OCI-LY3 (cell line): Measurements from ENCODE around the gene TFRC.

Source experiments
- H2AFZ ChIP-seq: fragments of 200-600, 300-600 bp; shearing (Covaris generic); 2 replicates; pipeline ENCODE4 v1.6.0; 2014; ENCODE audit warnings: antibody characterized with exemption, low read depth, low read length
- H3K27ac ChIP-seq: fragments of 200-600, 300-600 bp; sonication (generic); 2 replicates; pipeline ENCODE4 v1.5.1; 2014; ENCODE audit warnings: mild to moderate bottlenecking, low read length, moderate library complexity, mixed read lengths
- H3K27me3 ChIP-seq: fragments of 200-600, 300-600 bp; sonication (generic); 2 replicates; pipeline ENCODE4 v1.6.1; 2014; ENCODE audit warnings: low read depth, low read length, mixed read lengths
- H3K36me3 ChIP-seq: fragments of 200-600, 300-600 bp; sonication (generic); replicated peaks from 2 replicates; pipeline ENCODE3; 2014; ENCODE audit warnings: low read depth, low read length, mixed read lengths
- H3K4me1 ChIP-seq: fragments of 300-600, 200-600 bp; sonication (generic); 2 replicates; pipeline ENCODE4 v1.6.1; 2014; ENCODE audit warnings: low read length, mixed read lengths
- H3K4me2 ChIP-seq: fragments of 200-600, 300-600 bp; sonication (generic); 2 replicates; pipeline ENCODE4 v1.6.1; 2014; ENCODE audit warnings: low read length, mixed read lengths
- H3K4me3 ChIP-seq: fragments of 300-600, 200-600 bp; sonication (generic); 2 replicates; pipeline ENCODE4 v1.5.1; 2014; ENCODE audit warnings: antibody characterized with exemption, mild to moderate bottlenecking, low read length, moderate library complexity
- H3K79me2 ChIP-seq: fragments of 300-600, 200-600 bp; shearing (Covaris generic); 2 replicates; pipeline ENCODE4 v1.6.1; 2014; ENCODE audit warnings: mild to moderate bottlenecking, low read length, mixed read lengths
- H3K9ac ChIP-seq: fragments of 300-600, 200-600 bp; shearing (Covaris generic); 2 replicates; pipeline ENCODE4 v1.6.0; 2014; ENCODE audit warnings: mild to moderate bottlenecking, low read length, moderate library complexity
- H3K9me3 ChIP-seq: fragments of 200-600, 300-600 bp; shearing (Covaris generic); 2 replicates; pipeline ENCODE4 v1.6.1; 2014; ENCODE audit warnings: low read length, mixed read lengths; ENCODE audit not compliant: insufficient read depth
- H4K20me1 ChIP-seq: fragments of 200-600, 300-600 bp; sonication (generic); 2 replicates; pipeline ENCODE4 v1.6.1; 2016; ENCODE audit warnings: low read length, mixed read lengths; ENCODE audit not compliant: insufficient read depth
- CTCF ChIP-seq: fragments of 200-600, 300-600 bp; sonication (generic); IDR thresholded peaks from 2 replicates; pipeline ENCODE4 v1.5.1; 2014; ENCODE audit warnings: antibody characterized with exemption, low read length, low read depth
- EZH2phosphoT487 ChIP-seq: fragments of 200-600 bp; shearing (Covaris generic); IDR thresholded peaks from 2 replicates; pipeline ENCODE4 v1.6.1; 2018; ENCODE audit warnings: antibody characterized with exemption, mixed run types, low read depth

Gene TFRC

GRCh38 chr3:196081834-196082618, at the start of gene TFRC:
Gene TFRC, minus strand, starts transcription at chr3:196082090. Its CDS starts 4,991 bp downstream, at chr3:196077099.
- Histone ChIP-seq H3K27me3 (no peaks in the 10 kb centered on the region), H3K79me2 (peaks cover 58% of the 10 kb centered on the region), H2AFZ (peak within 1 kb of the TSS; percentile 71; the same call in 1 of the 2 replicates)

GRCh38 chr3:196128172-196128843, 46.4 kb upstream of the TFRC start:
- H3K4me2 ChIP-seq: no peak overlapping the region

More at GRCh38 chr3:196081834-196082618, at the start of gene TFRC:
- Histone ChIP-seq H3K4me1 (peaks cover 38% of the 10 kb centered on the region), H3K36me3 (peaks cover 29% of the 10 kb centered on the region), H3K27ac (peak within 1 kb of the TSS; percentile 70), H3K9me3 (no peaks in the 10 kb centered on the region), H3K4me3 (peak within 1 kb of the TSS; percentile 92), H3K4me2 (peak within 1 kb of the TSS; percentile 92), H4K20me1 (peaks cover 44% of the 10 kb centered on the region), H3K9ac (peak within 1 kb of the TSS; percentile 92)
- TF ChIP-seq CTCF (no peak), EZH2phosphoT487 (no peak)

GRCh38 chr3:196127308-196128040, 45.6 kb upstream of the TFRC start:
- H2AFZ ChIP-seq: no peak overlapping the region
- no peak overlapping the region for H3K27ac ChIP-seq
- H3K4me3 ChIP-seq: no peak overlapping the region
- H3K9me3 ChIP-seq: no peaks in the 10 kb centered on the region
- H3K27me3 ChIP-seq: no peaks in the 10 kb centered on the region
- H4K20me1 ChIP-seq: no peaks in the 10 kb centered on the region
- no peak overlapping the region for H3K9ac ChIP-seq
- no peaks in the 10 kb centered on the region for H3K79me2 ChIP-seq
- H3K4me1 ChIP-seq: peaks cover 17% of the 10 kb centered on the region
- H3K36me3 ChIP-seq: no peaks in the 10 kb centered on the region
- no peak overlapping the region for H3K4me2 ChIP-seq
- no peak for TF ChIP-seq CTCF

More at GRCh38 chr3:196128172-196128843, 46.4 kb upstream of the TFRC start:
- Histone ChIP-seq H3K79me2 (no peaks in the 10 kb centered on the region), H4K20me1 (no peaks in the 10 kb centered on the region), H3K36me3 (no peaks in the 10 kb centered on the region), H3K4me3 (no peak overlapping the region), H3K9me3 (no peaks in the 10 kb centered on the region), H3K4me1 (peaks cover 11% of the 10 kb centered on the region), H2AFZ (no peak overlapping the region), H3K9ac (no peak overlapping the region), H3K27ac (no peak overlapping the region), H3K27me3 (no peaks in the 10 kb centered on the region)
- no peak for TF ChIP-seq CTCF
- TF ChIP-seq EZH2phosphoT487: no peak

GRCh38 chr3:196124608-196125007, 42.7 kb upstream of the TFRC start:
- H3K9ac ChIP-seq: no peak overlapping the region
- peaks cover 17% of the 10 kb centered on the region for H3K4me1 ChIP-seq
- no peak overlapping the region for H3K4me3 ChIP-seq
- no peak overlapping the region for H2AFZ ChIP-seq
- no peak for TF ChIP-seq EZH2phosphoT487
- TF ChIP-seq CTCF: peak; percentile 32
- H3K36me3 ChIP-seq: no peaks in the 10 kb centered on the region
- no peak overlapping the region for H3K27ac ChIP-seq
- H3K79me2 ChIP-seq: no peaks in the 10 kb centered on the region
- no peaks in the 10 kb centered on the region for H4K20me1 ChIP-seq
- no peaks in the 10 kb centered on the region for H3K27me3 ChIP-seq
- H3K9me3 ChIP-seq: no peaks in the 10 kb centered on the region
- H3K4me2 ChIP-seq: 0 out of 2 replicates have a peak overlapping the region, but pooled peaks have one; percentile 10
